GM19438 (cell line): Measurements from ENCODE around the gene AMBRA1.

ENCODE experiments used
- ATAC-seq: cut with Tn5 transposase; IDR thresholded peaks from one replicate; pipeline ENCODE4 v1.9.1; 2021; ENCODE audit warnings: low read depth; ENCODE audit not compliant: unreplicated experiment

AMBRA1 gene

DNA sequence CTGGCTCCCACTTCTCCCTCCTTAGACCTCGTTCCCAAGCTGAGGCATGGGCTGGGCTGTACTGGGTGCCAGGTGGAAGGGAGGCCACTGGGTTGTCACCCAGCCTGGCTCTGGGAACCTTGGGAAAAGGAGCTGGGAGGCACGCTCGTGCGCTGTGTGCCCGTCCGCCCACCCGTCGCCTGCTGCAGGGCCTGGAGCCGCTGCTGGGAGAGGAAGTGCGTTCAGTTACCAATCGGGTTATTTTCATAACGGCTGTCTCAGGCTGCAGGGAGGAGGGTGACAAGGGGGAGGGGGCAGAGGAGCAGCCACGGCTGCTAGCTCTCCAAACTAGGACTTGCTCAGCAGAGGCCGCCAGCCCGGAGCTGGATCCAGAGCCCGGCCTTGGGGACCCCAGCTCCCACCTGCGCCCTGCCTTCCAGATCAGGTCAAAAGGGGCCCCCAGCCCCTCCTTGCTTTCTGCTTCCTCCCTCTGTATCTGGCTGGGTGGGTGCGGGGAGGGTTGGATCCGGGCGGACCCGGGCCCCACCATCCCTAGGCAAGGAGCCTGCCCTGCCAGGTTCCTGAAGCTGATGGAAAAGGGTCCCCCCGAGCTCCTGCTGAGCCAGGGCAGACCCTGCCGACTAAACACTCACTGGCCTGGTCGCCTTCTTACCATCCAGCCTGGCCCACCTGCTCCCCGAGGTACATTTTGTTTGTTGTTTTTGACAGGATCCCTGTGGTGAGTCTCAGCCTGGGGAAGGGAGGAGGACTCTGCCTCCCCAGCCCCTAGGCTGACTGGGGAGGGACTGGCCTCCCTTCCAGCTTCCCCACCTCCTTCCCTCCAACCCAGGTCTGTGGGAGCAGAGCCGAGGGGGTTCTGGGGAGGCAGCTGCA is 232.3 kb downstream of the AMBRA1 start:
- peak; percentile 82 for ATAC-seq

DNA sequence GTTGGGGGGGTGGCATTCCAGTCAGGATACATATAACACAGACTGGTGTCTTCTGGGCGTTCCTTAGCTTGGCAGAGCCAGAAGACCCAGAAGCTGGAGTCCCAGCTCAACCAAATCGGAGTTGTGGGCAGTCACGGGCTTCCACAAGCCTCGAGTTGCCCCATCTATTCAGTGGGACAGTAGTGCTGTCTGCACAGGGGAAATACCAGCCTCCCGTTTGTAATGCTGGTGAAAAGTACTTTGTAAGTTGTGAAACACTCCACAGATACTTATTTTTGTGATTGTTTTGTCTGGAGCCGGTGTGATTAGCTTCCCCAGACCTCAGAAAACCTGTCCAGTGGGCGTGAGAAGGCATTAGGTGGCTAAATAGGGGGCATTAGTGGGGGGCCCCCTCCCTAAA is 232.9 kb downstream of the AMBRA1 start:
- ATAC-seq, result no peak

DNA sequence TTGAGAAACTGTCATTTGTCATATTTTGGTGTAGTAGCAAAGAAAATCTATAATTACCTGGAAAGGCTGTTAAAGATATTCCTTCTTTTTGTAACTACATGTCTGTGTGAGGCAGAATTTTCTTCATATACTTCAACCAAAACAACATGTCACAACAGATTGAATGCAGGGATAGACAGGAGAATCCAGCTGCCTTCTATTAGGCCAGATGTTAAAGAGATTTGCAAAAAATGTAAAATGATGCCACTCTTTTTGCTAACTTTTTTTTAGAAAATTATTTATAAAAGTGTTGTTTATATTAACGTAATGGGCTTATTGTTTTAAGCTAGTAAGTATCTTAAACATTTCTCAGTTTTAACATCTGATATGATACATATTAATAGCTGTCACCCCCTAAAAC is 233.9 kb downstream of the AMBRA1 start:
- no peak for ATAC-seq

DNA sequence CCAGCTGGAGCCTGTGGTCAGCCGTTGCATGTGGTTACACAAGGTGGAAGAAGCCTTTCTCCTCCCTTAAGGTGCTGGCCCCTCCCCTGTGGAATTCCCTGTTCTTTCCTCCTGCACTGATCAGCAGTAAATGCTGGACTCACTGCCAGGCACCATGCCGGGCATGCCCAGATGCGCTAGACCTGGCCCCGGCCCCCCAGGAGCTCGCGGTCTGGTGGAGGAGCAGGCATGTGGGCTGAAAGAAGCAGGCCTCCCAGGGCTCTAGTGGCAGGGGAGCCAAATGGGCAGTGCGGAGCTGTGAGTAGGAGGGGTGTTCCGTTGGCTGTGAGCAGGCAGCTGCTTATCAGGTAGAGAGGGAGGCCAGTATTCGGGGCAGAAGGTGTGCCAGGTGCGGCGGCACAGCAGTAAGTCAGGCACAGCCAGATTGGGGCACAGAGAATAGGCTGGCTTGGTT is 236.3 kb downstream of the AMBRA1 start:
- no peak for ATAC-seq

DNA sequence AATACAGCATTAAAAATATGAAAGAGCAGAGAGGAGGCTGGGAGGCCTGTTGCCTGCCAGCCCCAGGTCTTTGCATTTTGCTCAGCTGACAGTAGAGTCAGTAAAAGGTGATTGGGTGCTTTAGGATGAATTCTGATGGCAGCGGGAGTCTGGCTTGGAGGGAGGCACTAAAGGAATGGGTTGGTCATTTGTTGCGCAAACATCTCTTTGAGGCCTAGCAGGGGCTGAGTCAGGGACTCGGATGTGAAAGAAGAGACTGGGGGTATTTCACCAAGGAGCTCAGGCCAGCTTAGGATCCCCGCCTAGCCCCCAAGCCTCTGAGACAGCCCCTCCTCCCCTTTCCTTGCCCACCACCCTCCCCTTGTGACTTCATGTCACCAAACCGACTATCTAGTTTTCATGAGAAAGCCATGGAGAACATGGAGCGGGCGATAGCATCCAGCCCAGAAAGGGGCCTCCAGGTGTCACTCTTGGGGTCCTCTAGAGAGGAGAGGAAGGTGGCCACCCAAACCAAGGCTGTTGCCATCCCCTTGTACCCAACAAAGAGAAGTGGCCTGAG is 236.8 kb downstream of the AMBRA1 start:
- ATAC-seq, result no peak

DNA sequence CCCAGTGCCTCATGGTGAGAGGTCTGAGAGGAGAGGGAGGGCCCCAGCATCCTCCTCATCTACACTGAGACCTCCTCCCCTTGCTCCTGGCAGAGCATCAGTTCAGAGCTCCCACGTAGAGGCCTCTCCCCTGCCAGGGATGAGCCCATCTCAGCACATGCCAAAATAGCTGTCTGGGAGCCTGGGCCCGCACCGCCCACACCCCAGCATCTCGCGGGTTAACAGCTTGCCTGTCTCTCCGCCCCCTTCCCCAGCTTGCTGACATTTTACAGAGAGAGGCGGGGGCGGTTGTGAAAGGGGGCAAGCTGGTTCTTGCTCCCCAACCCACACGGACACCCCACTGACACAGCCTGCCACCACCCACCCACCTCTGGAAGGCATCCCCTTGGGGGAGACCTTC is 240.1 kb downstream of the AMBRA1 start:
- ATAC-seq, result no peak

DNA sequence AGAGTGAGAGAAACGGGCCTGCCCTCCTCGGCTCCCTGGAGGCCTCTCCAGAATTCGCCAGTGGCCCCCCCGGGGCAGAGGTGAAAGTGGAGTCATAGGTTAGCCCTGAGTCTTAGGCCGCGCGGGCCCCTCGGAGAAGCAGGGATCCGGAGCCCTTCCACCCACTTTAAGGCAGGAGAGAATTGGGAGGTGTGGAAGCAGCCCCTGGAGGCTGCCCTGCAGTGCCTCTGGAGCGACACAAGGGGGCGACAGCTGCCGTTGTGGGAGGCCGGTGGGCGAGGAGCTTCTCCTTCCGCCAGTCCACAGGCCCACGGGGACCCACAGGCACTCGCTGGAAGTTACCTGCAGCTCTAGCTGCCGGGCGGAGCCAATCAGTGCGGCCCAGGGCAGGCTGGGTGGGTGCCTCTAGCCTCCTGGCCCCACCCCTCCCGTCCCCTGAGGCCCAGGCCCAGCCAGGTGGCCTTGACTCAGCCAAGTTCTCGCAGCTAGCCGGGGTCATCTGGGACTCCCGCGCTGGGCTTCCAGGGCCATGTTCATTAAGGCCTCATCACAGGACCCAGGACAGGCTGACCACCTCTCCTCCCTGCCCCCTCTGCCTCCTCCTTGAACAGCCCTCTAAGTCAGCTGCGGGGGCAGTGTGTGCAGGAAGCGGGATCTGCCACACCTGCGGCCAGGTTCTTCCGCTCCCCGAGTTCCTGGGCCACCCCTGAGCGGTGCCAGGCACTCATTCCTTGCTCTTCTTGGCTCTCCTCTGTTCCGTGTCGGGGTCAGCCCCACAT is 241.6 kb downstream of the AMBRA1 start:
- no peak for ATAC-seq

DNA sequence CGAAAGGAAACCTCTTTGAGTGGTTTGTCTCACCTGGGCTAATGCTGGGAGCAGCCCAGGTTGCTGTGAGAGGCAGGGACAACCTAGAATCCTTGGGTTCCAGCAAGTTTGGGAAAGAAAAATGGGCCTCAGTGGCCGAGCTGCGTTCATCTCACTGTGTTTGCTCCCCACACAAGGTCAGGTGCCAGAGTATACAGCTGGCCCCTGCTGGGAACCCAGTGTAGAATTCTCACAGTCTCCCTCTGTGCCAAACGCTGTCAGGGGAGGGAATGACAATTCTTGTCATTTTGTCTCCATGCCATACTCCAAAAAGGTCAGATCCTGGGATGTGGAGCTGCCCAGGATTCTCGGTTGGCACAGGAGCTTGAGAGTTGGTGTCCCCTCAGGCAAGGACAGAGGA is 242.2 kb downstream of the AMBRA1 start:
- ATAC-seq, result no peak

DNA sequence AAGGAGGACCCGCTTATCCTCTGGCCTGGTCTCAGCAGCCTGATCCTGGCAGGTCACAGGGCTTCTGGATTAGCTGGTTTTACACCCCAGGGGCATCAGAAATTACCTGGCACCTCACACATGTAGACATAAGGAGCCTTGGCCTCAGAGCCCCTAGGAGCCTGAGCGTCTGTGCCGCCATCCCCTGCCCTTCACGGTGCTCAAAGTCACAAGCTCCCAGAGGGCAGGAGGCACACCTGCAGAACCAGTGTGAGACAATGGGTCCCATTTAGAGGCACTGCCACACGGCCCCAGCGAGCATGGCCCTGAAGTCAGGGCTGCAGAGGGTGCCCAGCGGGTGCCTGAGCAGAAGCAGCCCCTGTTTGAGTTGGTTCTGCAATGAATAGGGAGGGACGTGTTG is 242.7 kb downstream of the AMBRA1 start:
- ATAC-seq, result no peak

DNA sequence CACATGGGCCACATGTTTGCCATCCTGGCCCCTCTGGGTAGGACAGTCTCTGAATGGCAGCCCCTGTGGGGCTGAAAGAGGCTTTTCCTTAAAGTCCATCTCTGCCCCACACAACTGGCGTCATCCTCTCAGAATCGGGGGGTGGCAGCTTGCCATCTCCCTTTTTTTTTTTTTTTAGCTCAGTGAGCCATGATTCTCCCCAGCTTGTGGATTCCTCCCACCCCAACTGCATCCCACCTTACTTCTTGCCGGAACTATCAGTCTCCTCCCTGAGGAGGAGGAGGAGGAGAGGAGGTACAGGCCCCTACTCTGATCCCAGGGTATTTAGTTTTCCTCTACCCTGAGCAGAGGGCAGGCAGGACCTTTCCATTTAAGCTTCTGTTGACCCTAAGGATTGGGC is 243.1 kb downstream of the AMBRA1 start:
- ATAC-seq, result no peak

DNA sequence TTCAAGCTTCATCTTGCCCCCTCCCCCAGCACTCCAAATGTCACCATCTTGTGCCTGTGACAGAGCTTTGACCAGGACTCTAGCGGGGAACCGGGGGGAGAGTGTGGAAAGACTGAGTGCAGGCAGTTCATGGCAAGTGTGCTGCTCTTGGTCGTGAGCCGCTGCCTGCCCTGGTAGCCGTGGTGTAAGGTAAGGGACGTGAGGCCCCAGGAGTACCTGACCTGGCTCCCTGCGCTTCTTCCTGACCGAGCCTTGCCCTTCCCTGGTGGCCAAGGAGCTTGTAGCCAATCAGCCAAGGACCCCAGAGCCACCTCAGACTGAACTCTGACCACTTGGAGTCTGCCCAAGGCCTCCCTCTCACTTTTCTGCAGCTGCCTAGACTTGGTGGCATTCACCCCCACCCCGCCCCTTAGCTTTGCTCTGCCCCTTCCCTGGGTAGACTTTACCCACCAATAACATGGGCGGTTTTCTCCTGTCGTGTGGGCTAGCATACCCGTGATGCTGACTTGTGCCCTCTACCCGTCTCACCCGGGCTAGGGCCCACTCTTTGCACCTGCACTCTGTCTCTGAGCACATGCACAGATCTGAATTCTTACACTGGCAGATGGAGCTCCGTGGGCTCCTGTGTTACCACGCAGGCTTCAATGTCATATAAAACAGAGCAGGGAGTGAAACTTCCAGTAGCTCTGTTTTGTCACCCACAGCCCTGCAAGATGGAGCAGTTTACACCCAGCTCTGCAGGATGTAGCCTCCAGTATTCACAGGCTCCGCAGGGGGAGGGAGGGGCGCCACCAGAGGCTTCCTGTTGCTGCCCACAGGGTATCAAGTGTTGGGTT is 245.0 kb downstream of the AMBRA1 start:
- no peak for ATAC-seq

DNA sequence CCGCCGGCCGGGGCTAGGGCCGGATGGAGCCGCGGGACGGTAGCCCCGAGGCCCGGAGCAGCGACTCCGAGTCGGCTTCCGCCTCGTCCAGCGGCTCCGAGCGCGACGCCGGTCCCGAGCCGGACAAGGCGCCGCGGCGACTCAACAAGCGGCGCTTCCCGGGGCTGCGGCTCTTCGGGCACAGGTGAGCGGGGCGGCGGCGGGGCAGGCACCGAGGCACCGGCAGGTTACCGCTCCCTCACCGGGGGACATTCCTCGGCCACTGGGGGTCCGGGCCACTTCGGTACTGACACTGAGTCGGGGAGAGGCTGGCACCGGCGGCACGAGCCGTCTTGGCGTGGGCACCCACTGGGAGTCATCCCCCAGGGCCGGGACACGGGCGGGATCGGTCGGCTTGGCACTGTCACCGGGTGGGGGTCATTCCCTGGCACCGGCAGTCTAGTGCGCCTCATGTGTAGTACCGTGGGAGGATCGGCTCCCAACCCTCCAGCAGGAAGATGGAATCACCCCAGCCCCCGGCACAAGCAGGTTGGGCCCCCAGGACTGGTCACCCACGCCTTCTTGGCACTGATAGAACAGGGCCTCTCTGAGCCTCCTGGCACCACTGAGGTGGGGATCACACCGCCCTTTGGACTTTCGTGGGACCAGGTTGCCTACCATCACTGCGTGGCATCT is 246.0 kb downstream of the AMBRA1 start:
- peak; percentile 0 for ATAC-seq

DNA sequence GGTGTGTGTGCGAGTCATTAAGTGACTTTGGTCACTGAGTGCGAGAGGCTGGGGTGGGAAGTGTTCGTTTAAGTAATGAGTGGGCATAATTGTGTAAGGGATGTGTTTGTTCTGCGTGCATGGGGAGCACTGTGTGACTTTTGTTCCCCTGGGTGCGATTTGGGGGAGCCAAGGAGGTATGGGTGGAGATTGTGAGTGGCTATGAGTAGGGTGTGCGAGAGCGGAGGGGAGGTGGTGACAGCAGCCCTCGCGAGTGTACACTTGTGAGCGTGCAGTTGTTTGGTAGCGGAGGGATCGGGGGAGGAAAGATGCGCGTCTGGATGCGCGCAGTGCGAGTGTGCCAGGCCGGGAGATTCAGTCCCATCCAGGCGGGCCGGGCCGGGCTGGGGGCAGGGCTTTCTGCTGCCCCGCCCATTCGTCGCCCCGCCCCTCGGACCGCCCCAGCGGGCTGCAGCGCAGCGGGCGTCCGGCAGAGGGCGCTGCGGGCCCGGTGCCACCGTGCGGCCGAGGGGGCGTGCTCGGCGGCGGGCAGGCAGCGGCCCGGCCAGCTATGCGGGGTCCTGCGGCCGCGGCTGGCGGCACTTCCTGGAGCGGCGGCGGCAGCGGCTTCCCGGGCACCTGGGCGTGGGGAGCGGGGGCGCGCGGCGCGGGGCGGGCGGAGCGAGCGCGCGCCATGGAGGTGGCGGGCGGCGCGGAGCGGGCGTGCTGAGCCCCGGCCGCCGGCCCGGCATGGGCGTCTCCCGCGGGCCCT is 246.8 kb downstream of the AMBRA1 start, which contains the start of gene DGKZ:
Gene DGKZ (plus strand): TSS at position 578 of the 751 bp plus-strand sequence. CDS start 197 bp downstream, outside the sequence.
- peak; percentile 43 for ATAC-seq
